IPS DF 6.9 (cell line): ENCODE measurements around the gene IRX3.

Experiments used
- DNase-seq: peaks from one replicate; pipeline ENCODE4 v3.0.0-alpha.2; 2013; ENCODE audit warnings: low read depth, low spot score
- H3K27ac ChIP-seq: one replicate; pipeline ENCODE4 v1.5.1; 2013; ENCODE audit warnings: low read length, control low read depth
- H3K27me3 ChIP-seq: 2 replicates; pipeline ENCODE4 v1.6.1; 2013; ENCODE audit warnings: mild to moderate bottlenecking, low read length; ENCODE audit not compliant: control insufficient read depth, insufficient read depth
- H3K36me3 ChIP-seq: 2 replicates; pipeline ENCODE4 v1.6.1; 2013; ENCODE audit warnings: low read length; ENCODE audit not compliant: control insufficient read depth, insufficient read depth
- H3K4me1 ChIP-seq: 2 replicates; pipeline ENCODE4 v1.6.1; 2013; ENCODE audit warnings: low read length; ENCODE audit not compliant: control insufficient read depth, insufficient read depth
- H3K4me3 ChIP-seq: 2 replicates; pipeline ENCODE4 v1.5.1; 2013; ENCODE audit warnings: mild to moderate bottlenecking, low read length
- H3K9me3 ChIP-seq: 2 replicates; pipeline ENCODE4 v1.6.1; 2013; ENCODE audit warnings: low read length, inconsistent platforms; ENCODE audit not compliant: control insufficient read depth, insufficient read depth
- WGBS: extraction: QIAGEN DNeasy Blood & Tissue Kit; methylation state at CpG from one replicate; pipeline ENCODE4 v1.1.7; 2013; ENCODE audit warnings: mixed read lengths, missing lambda C conversion rate; ENCODE audit not compliant: insufficient read length, insufficient coverage; 5-methylcytosine and 5-hydroxymethylcytosine counted together

Gene IRX3

GRCh38 chr16:54290833-54291655, 4.5 kb upstream of the IRX3 start:
- Histone ChIP-seq H3K4me3 (peak overlapping the region; percentile 31; the same call in 1 of the 2 replicates), H3K4me1 (0 out of 2 replicates have a peak, but pooled peaks cover 1% of the 10 kb centered on the region), H3K9me3 (no peaks in the 10 kb centered on the region), H3K27ac (no peak overlapping the region), H3K27me3 (peaks cover 36% of the 10 kb centered on the region), H3K36me3 (no peaks in the 10 kb centered on the region)
- no CpG with 5 or more reads among the region's 46 CpGs for WGBS
- DNase-seq: no peak

DNA sequence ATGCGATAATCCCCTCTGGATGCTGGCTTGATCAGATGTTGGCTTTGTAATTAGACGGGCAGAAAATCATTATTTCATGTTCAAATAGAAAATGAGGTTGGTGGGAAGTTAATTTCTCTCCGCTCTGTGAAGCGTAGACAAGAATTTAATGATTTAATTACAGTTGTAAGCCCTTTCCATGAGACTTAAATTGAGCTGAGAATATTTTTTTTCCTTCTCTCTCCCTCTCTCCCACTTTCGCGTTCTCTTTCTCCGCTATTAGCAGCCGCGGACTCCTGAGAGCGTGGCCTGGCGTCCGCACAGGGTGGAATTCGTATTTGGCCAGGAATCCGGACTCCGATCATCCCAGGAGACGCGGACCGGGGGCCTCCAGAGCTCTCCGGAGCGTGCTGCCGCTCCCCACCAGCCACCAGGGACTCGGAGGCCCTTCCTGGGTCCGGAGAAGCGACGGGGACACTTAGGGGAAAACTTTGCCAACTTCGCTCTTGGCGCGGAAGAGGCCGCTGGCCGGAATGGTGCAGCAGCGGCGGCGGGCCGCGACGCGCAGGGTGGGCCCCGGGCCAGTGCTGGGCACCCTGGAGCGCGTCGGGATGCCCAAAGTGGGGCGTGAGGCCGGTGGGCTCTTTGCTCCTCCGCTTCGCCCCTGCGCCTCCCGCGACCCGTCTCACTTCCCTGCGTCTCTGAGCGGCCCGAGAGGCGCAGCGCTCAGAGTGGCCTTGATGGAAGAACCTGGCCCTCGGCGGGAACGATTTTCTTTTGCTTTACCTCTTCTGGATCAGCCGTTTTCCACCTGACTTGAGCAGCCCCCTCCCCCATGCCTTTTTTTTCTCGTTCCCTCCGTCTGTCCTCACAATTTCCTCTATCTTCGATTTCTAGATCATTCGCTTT, 3.6 kb upstream of the IRX3 start:
- peak overlapping the region; percentile 23; the same call in 1 of the 2 replicates for H3K4me3 ChIP-seq
- no peaks in the 10 kb centered on the region for H3K36me3 ChIP-seq
- H3K27ac ChIP-seq: no peak overlapping the region
- H3K4me1 ChIP-seq: 0 out of 2 replicates have a peak, but pooled peaks cover 2% of the 10 kb centered on the region
- peaks cover 39% of the 10 kb centered on the region for H3K27me3 ChIP-seq
- no CpG with 5 or more reads among the region's 62 CpGs for WGBS
- no peaks in the 10 kb centered on the region for H3K9me3 ChIP-seq
- no peak for DNase-seq

DNA sequence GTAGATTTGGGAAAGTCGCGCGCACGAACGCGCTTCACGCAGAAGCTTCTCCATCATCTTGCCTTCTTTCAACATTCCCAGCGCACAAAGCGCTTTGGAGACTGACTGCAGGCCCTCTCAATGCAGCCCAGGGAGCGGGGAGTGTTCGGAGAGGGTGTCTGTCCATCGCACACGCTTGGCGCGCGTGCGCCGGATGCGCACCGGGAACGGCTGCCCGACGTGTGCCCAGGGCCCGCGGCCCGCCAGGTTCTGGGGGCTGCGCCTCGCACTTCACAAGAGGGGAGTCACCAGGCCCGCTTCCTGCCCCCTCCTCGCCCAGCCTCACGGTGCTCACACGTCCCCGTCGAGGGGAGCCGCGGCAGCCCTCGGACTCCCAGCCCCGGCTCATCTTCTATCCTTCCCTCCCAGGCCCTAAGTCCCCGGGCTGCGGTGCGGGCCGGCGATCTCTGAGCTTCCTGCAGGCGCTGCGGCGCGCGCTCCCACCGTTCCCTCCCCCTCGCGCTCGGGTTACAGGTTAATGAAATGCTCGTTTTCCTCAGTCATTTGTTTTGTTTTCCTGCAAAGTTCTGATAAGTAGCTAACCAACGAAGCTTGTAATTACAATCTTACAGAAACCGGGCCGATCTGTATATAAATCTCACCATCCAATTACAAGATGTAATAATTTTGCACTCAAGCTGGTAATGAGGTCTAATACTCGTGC, 2.8 kb upstream of the IRX3 start:
- no CpG with 5 or more reads among the region's 57 CpGs for WGBS
- H3K36me3 ChIP-seq: no peaks in the 10 kb centered on the region
- H3K27ac ChIP-seq: no peak overlapping the region
- DNase-seq: no peak
- peak overlapping the region; percentile 37; the same call in 1 of the 2 replicates for H3K4me3 ChIP-seq
- H3K27me3 ChIP-seq: peaks cover 45% of the 10 kb centered on the region
- no peaks in the 10 kb centered on the region for H3K9me3 ChIP-seq
- H3K4me1 ChIP-seq: peaks cover 5% of the 10 kb centered on the region; the same call in 1 of the 2 replicates

GRCh38 chr16:54288835-54289241, 2.3 kb upstream of the IRX3 start:
- Histone ChIP-seq H3K36me3 (no peaks in the 10 kb centered on the region), H3K4me3 (no peak overlapping the region), H3K27ac (no peak overlapping the region), H3K4me1 (peaks cover 6% of the 10 kb centered on the region; the same call in 1 of the 2 replicates), H3K27me3 (peaks cover 50% of the 10 kb centered on the region), H3K9me3 (no peaks in the 10 kb centered on the region)
- WGBS: no CpG with 5 or more reads among the region's 25 CpGs
- no peak for DNase-seq

DNA sequence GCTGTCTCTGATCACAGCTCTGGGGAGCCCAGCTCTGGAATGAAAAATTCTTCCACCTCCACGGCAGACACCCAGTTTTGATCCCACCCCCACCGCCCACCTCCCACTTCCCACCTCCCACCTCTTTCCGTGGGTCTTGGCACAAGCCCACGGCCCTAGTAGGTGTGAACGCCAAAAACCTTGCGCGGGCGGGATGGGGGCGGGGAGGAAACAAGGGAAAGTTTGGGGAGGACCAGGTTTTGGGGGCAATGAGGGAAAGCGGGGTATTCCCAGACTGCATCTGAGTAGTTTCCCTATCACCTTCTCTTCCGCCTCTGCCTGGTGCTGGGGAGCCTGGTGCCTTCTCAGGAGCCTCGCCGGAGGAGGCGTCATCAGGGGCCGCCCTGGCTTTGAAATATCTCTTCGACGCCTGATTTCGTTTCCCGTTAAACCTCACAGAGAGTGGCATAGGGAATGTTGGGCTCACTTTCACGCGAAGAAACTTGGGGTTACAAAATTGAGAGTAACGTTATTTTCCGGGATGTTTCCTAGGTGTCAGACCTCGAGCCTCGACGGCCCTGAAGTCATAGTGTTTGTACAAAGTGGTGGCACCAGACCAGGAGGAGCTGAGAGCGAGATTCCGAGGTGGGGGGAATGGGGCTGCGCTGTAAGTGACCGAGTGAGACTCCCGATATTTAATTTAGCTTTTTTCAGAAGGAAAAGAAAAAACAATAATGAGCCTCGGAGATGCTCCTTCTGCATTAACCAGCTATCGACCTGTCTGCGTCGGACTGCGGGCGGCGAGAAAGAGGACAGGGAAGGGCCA, 1.6 kb upstream of the IRX3 start:
- no peaks in the 10 kb centered on the region for H3K36me3 ChIP-seq
- no peak overlapping the region for H3K27ac ChIP-seq
- no CpG with 5 or more reads among the region's 38 CpGs for WGBS
- no peak for DNase-seq
- H3K4me1 ChIP-seq: peaks cover 6% of the 10 kb centered on the region; the same call in 1 of the 2 replicates
- H3K9me3 ChIP-seq: no peaks in the 10 kb centered on the region
- peaks cover 56% of the 10 kb centered on the region for H3K27me3 ChIP-seq
- H3K4me3 ChIP-seq: peak overlapping the region; percentile 72; the same call in 1 of the 2 replicates

DNA sequence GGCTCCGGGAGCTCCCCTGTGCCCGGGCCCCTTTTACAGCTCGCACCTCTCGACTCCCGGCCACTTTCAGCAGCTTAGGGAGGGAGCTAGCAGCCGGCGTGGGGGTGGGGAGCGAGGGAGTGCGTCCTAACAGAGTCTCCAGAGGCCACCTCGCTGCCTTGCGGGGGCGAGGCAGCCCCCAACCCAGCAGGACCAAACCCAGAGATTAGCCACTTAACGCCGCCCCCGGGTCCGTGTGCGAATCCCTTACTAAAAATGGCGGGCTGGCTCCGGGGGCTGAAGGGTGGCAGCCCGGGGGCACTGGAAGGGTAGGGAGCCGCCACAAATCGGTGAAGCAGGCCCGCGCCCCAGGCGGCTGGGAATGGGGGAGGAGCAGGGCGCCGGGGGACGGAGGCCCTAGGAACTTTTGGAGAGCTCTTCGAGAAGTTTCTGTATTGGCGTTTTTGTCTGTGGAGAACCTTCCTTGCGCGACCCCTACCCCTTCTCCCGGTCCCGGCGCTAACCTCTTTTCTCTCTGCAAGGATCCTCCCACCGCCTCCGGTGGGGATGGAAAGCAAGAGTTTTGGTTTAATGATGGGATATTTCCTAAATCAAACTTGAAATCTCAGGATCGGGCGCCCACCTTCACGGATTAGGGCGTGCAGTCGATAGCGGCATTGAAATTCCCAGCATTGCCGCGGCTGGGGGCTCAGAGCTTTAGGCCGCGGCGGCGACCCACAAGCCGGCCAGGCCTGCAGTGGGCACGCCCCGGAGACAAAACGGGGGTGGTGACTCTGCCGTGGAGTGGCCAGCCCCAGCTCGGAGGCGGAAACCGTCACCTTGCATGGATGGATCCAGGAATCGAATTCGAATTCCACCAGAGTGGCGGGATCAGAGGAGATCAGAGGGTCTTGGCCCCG, 793 bp upstream of the IRX3 start:
- Histone ChIP-seq H3K4me3 (peak overlapping the region; percentile 72; the same call in 1 of the 2 replicates), H3K27me3 (peaks cover 64% of the 10 kb centered on the region), H3K36me3 (no peaks in the 10 kb centered on the region), H3K4me1 (peaks cover 6% of the 10 kb centered on the region; the same call in 1 of the 2 replicates), H3K9me3 (no peaks in the 10 kb centered on the region), H3K27ac (no peak overlapping the region)
- no CpG with 5 or more reads among the region's 61 CpGs for WGBS
- DNase-seq: no peak

DNA sequence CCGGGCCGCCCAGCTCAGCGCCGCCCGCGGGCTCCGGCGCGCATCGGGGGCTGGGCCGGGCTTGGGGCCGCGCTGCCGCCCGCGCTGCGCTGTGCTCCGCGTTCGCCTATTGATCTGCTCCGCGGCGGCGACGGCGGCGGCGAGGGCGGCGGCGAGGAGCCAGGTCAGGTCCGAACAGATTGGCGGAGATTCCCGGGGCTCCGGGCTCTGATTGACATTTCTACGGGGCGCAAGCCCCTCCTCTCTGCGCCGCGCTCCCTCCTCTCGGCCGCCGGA, 559 bp downstream of the IRX3 start:
- peaks cover 70% of the 10 kb centered on the region for H3K27me3 ChIP-seq
- WGBS: no CpG with 5 or more reads among the region's 43 CpGs
- DNase-seq: no peak

DNA sequence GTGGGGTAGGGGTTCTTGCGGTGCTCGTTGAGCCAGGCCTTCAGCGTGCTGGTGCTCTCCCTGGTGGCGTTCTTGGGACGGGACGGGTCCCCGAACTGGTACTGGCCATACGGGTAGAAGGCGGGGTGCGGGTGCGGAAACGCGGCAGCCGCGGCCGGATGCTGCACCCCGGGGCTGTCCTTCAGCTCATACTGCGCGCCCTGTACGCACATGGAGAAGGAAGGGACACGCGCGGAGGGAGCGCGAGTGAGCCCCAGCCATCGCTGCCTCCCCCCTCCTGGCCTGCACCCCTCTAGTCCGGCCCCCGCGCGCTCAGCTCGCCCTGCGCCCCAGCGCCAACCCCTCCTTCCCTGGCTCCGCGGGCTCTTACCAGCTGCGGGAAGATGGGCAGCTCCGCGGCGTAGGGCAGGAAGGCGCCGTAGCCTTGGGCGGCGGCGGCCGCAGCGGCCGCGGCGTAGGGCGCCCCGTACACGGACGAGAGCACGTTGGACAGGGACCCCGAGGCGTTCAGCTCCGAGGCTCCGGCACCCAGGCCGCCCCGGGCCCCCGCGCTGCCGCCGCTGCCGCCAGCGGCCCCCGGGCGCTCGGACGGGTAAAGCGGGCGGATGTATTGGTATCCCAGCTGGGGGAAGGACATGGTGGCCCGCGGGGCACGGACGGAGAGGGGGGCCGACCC, 1.0 kb downstream of the IRX3 start:
- Histone ChIP-seq H3K36me3 (no peaks in the 10 kb centered on the region), H3K27me3 (peaks cover 70% of the 10 kb centered on the region), H3K4me1 (peaks cover 5% of the 10 kb centered on the region; the same call in 1 of the 2 replicates), H3K4me3 (peak overlapping the region; percentile 72; the same call in 1 of the 2 replicates), H3K27ac (no peak overlapping the region), H3K9me3 (no peaks in the 10 kb centered on the region)
- DNase-seq: no peak
- no CpG with 5 or more reads among the region's 77 CpGs for WGBS

More for the DNA sequence above, 559 bp downstream of the IRX3 start:
- Histone ChIP-seq H3K36me3 (no peaks in the 10 kb centered on the region), H3K4me3 (peak overlapping the region; percentile 72; the same call in 1 of the 2 replicates), H3K27ac (no peak overlapping the region), H3K4me1 (peaks cover 6% of the 10 kb centered on the region; the same call in 1 of the 2 replicates), H3K9me3 (no peaks in the 10 kb centered on the region)
